ENCODE results near the gene BRD1.
"Not testable (repeated sequence)": the region's sequence is repeated elsewhere in the genome, so short reads cannot be mapped to it uniquely, and the experiment has no call there.

The BRD1 gene

DNA sequence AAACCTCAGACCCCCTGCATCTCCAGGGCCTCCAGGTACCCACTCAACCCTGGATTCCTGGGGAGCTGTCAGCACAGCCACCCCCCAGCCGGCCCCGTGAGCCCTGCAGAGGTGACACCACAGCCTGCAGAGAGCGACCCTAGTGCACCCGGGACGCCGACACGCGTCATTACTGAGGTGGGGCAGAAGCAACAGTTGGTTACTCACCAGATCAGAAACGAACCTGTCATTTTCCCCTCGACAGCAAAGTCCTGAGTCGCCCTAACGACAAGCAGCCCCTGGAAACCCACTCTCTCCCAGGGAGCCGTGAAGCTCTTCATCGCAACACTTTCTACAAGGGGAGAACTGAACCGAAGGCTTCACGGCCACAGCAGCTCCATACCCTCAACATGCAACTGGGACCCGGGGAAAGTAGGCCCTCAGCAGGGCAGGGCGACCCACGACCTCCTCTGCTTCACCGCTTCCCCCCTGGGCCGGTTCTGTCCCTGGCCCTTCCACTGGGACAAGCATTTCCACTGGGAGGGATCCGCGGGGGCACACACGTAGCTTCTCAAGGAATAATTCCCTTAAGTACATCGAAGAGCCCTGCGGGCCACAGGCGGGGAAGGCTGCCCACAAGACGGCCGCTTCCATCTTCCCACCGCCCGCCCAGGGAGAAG is 1.6 kb downstream of the BRD1 start:
- DNase-seq = no peak

GRCh38 chr22:49825436-49825835 is 2.2 kb downstream of the BRD1 start:
- no peak for DNase-seq

DNA sequence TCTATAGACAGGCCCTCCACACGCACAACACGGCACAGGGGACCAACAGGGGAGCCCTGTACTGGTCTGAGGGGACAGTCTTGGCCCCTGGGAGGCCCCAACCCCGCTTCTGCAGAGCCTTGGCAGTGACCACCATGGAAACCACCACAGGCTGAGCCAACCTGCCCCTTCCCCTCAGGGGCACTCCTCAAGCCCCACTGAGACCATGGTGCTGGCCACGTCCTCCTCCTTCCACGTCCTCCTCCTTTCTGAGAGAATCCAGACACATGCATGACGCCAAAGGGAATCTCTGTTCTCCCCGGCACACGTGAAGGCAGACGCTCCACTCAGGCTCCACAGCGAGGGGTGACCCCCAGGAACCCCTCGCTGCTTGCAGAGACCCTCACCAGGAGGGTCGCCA is 2.7 kb downstream of the BRD1 start:
- no peak for DNase-seq

GRCh38 chr22:49824185-49824925 is 3.3 kb downstream of the BRD1 start:
- DNase-seq = no peak

DNA sequence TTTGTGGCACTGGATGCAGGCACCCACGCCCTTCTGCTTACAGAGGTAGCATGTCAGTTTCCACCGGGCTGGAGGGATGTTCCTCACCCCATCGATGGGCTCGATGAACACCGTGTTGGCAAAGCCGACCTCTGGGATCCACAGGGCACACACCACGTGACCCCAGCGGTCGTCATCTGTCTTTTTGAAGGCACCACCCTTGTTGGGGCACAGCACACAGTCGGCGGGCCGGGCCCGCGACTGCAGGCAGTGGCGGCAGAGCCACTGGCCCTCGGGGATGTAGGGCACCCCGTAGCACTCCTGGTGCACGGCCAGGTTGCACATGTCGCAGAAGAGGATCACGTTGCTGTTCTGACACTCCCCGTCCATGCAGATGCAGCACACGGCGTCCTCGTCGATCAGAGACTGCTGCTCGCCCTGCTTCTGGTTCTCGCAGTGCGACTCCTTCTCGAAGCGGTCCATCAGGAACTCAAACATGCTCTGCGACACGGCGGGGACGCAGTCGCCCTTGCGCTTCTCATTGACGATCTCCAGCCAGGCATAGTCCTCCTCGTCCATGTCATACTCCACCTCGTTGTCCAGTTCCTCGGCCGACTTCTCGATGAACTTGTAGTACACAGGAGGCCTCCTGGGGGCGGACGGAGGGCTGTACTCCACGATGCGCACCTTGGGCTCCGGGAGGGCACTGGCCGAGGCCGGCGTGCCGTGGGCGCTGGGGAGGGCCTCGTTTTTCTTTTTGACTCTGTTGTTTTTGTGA is 4.2 kb downstream of the BRD1 start:
- DNase-seq = no peak

- not testable (repeated sequence) for DNase-seq
Observed at GRCh38 chr22:49821741-49822140, 5.9 kb downstream of the BRD1 start.

DNA sequence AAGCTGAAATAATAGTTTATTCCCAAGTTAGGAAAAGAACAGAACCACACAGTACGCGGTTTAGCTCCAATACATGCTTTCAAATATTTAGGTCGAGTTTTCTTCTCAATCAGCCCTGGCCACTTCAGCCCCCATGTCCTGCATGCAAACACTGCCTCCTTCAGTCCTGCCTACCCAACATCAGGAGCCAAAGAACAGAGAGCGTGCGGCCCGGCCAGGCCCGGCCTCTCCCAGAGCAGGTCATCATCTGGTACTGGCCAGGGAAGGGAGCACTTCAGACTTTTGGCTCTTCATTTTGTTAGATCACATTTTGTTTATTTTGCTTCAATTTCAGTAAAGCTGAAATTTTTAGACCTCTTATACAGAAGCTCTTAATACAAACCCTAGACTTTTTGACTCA is 6.7 kb downstream of the BRD1 start:
- no peak for DNase-seq

DNA sequence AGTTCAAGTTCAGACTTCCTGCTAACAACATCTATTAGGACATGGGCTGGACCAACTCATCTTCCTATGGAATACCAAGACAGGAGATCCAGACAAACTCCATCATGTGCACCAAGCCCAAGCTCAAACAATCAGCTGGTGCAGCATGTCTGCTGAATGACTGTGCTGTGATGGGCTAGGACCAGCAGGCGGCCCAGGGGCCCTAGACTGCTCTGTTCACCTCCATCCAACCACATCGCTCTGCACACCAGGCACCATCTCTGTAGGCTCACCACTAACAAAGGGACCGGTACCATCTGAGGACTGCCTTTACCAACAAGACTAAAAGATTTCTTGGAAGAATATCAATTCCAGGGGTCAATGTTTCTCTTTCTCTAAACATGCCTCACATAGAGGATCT is 10.3 kb downstream of the BRD1 start:
- DNase-seq = no peak

- DNase-seq = no peak
Observed at GRCh38 chr22:49815641-49816091, 12.0 kb downstream of the BRD1 start.

- DNase-seq = no peak
Observed at GRCh38 chr22:49814856-49815255, 12.8 kb downstream of the BRD1 start.

DNA sequence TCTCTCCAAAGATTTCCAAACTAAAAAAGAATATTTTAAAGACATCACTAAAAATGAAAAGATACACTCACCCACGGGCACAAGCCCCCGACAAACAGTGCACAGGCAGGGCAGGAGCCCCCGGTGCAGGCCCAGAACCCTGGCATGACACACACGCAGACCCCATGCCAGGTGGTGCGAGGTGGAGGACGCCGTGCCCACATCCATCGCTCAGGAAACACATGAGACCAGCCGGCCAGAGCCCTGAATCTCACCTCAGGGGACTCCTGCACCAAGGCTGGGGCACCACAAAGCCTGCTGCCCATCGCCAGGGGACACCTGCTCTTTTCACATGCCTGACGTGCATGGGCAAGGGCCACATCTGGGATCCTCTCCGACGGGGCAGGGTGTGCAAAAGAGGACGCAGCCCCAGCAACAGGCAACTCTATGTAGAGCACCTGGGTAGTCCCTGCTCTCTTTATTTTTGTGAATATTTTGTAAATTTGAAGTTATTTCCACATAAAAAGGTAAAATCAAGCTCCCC is 13.4 kb downstream of the BRD1 start:
- DNase-seq = no peak

DNA sequence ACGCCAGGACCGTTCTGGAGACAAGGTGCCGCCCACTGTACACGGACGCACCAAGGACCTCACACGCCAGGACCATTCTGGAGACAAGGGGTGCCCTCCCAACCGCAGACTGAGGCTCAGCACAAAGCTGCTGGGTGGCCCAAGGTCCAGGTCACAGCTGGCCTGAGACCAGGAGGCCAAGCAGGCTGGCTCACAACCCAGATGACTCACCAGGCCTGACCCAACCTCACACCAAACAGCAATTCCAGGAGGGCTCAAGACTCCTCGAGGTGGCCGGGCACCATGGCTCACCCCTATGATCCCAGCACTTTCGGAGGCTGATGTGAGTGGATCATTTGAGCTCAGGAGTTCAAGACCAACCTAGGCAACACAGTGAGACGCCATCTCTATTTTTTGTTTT is 14.8 kb downstream of the BRD1 start:
- DNase-seq = no peak

DNA sequence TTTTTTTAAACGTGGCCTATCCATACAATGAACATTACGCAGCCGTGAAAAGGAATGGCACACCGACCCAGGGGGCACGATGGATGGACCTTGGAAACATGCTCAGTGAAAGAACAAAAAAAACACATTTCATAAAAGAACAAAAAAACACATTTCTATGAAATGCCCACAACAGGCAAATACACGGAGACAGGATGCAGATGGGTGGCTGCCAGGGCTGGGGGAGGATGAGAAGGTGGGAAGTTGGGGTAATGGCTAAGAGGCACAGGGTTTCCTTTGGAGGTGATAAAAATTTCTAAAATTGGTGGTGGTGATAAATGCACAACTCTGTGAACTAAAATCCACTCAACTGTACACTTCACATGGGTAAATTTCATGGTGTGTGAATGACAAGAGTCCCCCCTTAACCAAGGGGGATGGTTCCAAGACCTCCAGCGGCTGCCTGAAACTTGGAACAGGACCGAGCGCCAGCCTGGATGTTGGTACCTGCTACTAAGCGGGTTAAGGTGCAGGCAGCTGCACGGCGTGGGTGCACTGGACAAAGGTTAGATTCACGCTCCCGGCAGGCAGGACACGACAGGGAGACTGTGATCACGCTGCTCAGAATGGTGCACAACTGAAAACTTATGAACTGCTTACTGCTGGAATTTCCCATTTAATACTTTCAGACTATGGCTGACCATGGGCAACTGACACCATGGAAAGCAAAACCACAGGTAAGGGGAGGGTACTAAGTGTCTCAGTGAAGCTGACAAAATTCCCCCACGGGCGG is 16.5 kb downstream of the BRD1 start:
- DNase-seq = no peak

- DNase-seq = no peak
Observed at GRCh38 chr22:49810363-49811019, 17.2 kb downstream of the BRD1 start.

DNA sequence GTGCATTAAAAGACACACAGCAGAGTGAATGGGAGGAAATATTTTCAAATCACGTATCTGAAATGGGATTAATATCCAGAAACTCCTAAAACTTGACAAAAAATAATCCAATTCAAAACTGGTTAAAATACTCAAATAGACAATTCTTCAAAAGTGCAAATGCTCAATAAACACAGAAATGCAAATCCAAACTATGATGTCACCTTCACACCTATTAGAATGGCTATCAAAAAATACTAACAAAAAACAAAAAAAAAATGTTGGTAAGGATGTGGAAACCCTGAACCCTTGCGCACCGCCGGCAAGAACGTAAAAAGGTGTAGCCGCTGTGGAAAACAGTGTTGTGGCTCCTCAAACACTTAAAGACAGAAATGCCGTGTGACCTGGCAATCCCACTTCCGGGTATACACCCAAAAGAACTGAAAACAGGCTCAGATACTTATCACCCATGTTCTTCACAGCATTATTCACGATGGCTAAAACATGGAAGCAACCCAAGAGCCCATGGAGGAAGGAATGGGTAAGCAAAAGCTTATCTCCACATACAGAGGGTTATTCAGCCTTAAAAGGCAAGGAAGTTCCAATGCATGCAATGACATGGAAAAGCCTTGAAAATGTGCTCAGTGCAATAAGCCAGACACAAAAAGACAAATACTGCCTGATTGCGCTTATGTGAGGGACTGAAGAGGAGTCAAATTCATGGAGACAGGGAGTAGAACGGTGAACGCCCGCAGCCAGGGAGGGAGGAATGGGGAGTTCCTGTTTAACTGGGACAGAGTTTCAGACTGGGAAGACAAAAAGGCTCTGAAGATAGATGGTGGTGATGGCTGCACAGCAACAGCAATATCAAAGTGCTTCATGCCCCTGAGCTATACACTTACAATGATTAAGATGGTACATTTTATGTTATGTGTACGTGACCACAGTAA is 19.6 kb downstream of the BRD1 start:
- no peak for DNase-seq

- no peak for DNase-seq
Observed at GRCh38 chr22:49807129-49807528, 20.5 kb downstream of the BRD1 start.

DNA sequence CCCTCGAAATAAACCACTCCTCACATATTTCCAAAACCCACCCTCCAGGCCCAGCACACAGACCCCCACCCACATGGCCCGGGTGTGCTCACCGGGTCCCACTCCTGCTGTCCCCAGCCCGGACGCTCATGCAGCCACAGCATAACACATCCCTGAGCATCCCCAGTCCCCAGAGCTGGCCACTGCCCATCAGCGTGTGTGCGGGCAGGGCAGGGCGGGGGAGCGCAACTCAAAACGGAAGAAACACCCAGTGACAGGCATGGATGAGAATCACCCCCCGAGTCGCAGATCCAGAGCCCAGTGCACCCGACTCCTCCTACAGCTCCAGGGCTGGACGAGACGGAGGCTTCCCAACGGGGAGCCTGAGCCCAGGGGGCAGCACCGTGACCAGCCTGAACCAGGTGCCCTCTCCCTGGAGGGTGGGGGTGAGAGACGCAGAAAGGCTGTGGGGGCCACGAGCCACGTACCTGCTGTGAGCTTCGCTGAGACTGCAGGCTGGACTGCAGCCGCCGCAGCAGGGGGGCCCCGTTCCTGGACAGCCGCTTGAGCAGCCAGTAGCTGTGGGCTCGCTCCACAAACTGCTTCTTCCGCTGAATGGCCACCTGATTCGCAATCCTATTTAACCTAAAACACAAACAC is 23.8 kb downstream of the BRD1 start:
- no peak for DNase-seq

DNA sequence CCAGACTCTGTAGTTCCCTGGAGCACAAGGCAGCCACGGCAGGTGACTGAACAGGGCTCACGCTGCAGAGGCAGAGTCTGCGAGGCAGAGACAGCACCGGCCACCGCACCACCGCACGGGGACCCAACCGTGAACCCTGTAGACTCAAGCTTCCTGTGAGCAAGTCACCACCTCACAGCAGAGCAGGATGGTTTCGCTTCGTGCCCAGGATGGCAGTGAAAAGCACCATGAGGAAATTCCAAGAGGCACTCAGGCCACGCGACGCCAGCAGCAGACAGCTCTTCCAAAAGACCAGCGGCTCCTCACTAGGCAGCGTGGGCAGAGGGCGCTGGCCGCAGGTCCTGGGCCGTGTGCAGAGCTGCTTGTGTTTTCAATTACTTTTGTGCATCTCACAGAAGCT is 24.5 kb downstream of the BRD1 start:
- DNase-seq = no peak

- no peak for DNase-seq
Observed at GRCh38 chr22:49801391-49802060, 26.1 kb downstream of the BRD1 start.

All from NCI-H2227 treated with DMSO at 0.1 percent for 48 hours (cell line).